CD4-positive, alpha-beta T cell (primary cell): ENCODE measurements around the gene INAVA. TPM values are rescaled to one million over a fixed set of nuclear protein-coding genes. Genes with fewer than 3 reads are reported as not detected.

ENCODE experiments used
- ATAC-seq: fragments of 200-7000 bp; cut with Tn5 transposase; one replicate; pipeline ENCODE4 v1.10.0; 2022; ENCODE audit warnings: mild to moderate bottlenecking; ENCODE audit not compliant: poor library complexity
- CTCF ChIA-PET: fragments of 350-600 bp; sonication (Branson Sonifier 250); formaldehyde crosslinking; loops from one replicate; lab custom pipeline; 2021; ENCODE audit warnings: antibody characterized with exemption, inconsistent platforms; lab: Charles Lee
- POLR2A ChIA-PET: fragments of 350-600 bp; sonication (Branson Sonifier 250); formaldehyde crosslinking; loops from one replicate; lab custom pipeline; 2021; ENCODE audit warnings: antibody characterized with exemption, inconsistent platforms; lab: Charles Lee
- DNase-seq, 14 experiments: peaks; one replicate each; pipeline ENCODE4 v3.0.0-alpha.2; 2013 to 2020; ENCODE audit warnings: mixed read lengths in 2 of 14
- H3K27ac ChIP-seq, 2 donors: one replicate each; pipeline versions ENCODE4 v1.5.1 to v1.7.0; 2013; ENCODE audit warnings: low read length in 2 of 2, low read depth in 1 of 2, mild to moderate bottlenecking in 1 of 2
- H3K27me3 ChIP-seq, 2 experiments: 1 replicate in 1 of 2; 2 replicates in 1 of 2; pipeline versions ENCODE4 v1.6.1 to v1.7.0; 2013; ENCODE audit warnings: low read length in 2 of 2, control low read depth in 1 of 2, mild to moderate bottlenecking in 1 of 2, moderate library complexity in 1 of 2; ENCODE audit not compliant: insufficient read depth in 2 of 2, control insufficient read depth in 1 of 2
- H3K36me3 ChIP-seq: one replicate; pipeline ENCODE4 v1.6.1; 2013; ENCODE audit warnings: low read length, control low read depth; ENCODE audit not compliant: insufficient read depth
- H3K4me1 ChIP-seq: one replicate; pipeline ENCODE4 v1.6.1; 2013; ENCODE audit warnings: low read length, control low read depth; ENCODE audit not compliant: insufficient read depth
- H3K4me3 ChIP-seq: one replicate; pipeline ENCODE4 v1.5.1; 2013; ENCODE audit warnings: mild to moderate bottlenecking, low read length, moderate library complexity
- H3K9me3 ChIP-seq, 2 experiments: 1 replicate in 1 of 2; 2 replicates in 1 of 2; pipeline versions ENCODE4 v1.6.1 to v1.7.0; 2013; ENCODE audit warnings: low read length in 2 of 2, mild to moderate bottlenecking in 2 of 2, control low read depth in 1 of 2, moderate library complexity in 1 of 2; ENCODE audit not compliant: control insufficient read depth in 1 of 2, insufficient read depth in 1 of 2
- H3K27ac Mint-ChIP-seq: one replicate; pipeline ENCODE4 v1.8.0; 2020; ENCODE audit warnings: mixed read lengths
- H3K27me3 Mint-ChIP-seq: one replicate; pipeline ENCODE4 v1.8.0; 2021; ENCODE audit warnings: mixed read lengths
- H3K36me3 Mint-ChIP-seq: one replicate; pipeline ENCODE4 v1.8.0; 2021; ENCODE audit warnings: low read depth, mixed read lengths
- H3K4me1 Mint-ChIP-seq: one replicate; pipeline ENCODE4 v1.8.0; 2021; ENCODE audit warnings: low read depth, mixed read lengths
- H3K4me3 Mint-ChIP-seq: one replicate; pipeline ENCODE4 v1.8.0; 2020; ENCODE audit warnings: mild to moderate bottlenecking, mixed read lengths
- H3K9me3 Mint-ChIP-seq: one replicate; pipeline ENCODE4 v1.8.0; 2020; ENCODE audit warnings: mixed read lengths
- intact Hi-C, 2 experiments: fragments of 100-400 bp; cut with DNase I in 1 of 2; cut with micrococcal nuclease in 1 of 2; formaldehyde crosslinking; loops; one replicate each; pipeline versions ENCODE4 v1.15.1 to v1.9.0; 2023 to 2025; cut with DNase I, micrococcal nuclease
- total RNA-seq, 174 experiments: library from RNA in 2 of 174; stranded (reverse) in 2 of 174; gene quantifications; one replicate each; pipeline ENCODE4 v1.2.3 and lab custom pipeline; 2021 to 2026
- TF ChIP-seq, protein P1 (sequence below): fragments of 200-600 bp; IDR thresholded peaks from one replicate; pipeline ENCODE4 v1.8.0; 2022; ENCODE audit warnings: antibody characterized with exemption, mild to moderate bottlenecking

INAVA gene
- total RNA-seq, 2 experiments from 2014 or later: 0.22 TPM; not detected in 1

DNA sequence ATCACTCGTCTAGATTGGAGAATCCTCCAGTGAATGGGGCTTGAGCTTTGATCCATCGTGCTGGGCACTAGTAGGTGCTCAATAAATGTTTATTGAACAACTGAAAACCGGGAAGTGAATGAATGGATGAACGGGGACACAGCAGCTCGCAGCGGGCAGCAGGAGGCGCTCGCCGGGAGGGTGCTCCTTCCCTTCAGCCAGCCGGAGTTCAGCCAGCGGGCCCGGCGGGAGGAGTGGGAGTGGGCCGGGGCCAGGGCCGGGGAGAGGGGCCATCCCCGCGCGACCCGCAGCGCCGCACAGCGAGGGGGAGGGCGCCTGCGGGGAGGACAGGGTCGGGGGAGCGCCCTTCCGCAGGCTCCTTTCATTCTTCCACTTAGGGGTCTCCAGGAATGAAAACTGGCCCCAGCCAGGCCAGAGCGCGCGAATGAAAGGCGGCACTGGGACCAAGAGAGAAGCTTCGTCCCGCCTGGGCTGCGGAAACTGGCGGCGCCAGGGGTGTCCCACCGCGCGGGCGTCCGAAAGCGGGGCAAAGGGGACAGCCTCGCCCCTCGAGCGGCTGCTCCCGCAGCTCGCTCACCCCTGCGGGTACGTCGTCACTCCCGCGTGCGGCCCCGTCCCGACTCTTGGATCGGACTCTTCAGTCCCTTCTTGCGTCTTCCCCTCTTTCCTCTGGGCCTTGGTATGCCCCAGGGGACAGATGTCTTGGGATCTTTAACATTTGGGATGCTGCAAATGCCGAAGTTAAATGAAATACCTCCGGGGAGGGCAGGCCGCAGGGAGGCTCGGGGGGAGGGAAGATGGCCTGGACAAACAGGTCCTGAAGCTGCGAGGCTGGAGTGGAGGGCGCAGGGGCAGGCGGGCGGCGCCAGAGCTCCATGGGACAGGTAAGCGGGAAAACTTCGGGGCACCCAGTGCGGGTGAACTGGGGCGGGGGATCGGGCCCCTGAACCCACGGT, 3.6 kb upstream of the INAVA start:
- ATAC-seq (no peak), DNase-seq (peak in 3 of 14 experiments; percentile 47 to 56 (median 52))
- POLR2A ChIA-PET: interaction anchor here (1.0 to 1.4 kb wide), 3 partner anchors 12 to 129 kb away, joined by 3 read pairs; no protein-coding TSS in a partner anchor

DNA sequence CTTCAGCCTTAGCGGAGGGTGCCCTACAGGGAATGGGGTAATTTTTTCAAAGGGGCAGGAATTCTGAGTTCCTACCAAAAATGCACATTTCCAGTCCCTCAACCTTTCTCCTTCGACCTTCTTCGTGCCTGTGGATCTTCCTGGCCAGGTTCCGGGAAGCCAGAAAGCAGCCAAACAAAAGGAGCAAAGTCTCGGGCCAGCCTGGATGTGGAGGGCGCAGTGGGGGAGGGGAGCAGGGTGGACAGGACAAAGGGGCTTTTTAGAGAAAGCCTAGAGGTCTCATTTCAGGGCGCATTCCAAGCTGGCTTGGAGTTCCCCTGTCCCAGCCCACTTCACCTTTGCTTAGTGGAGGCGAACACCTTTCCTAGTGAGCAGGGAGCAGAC, 2.9 kb upstream of the INAVA start:
- H3K4me3 Mint-ChIP-seq: peak overlapping the region; percentile 67
- no peak for DNase-seq
- intact Hi-C loops: no loop called here
- Histone ChIP-seq H3K27me3 (peaks cover 7 to 24% of the 10 kb centered on the region in 2 experiments), H3K4me3 (peak overlapping the region; percentile 54), H3K9me3 (no peaks in the 10 kb centered on the region), H3K4me1 (peaks cover 54% of the 10 kb centered on the region), H3K27ac (no peak overlapping the region), H3K36me3 (no peaks in the 10 kb centered on the region)
- ATAC-seq: no peak
- H3K27ac Mint-ChIP-seq: no peak overlapping the region
- ChIA-PET CTCF (no interaction called here), POLR2A (interaction anchor here (1.4 kb wide), 1 partner anchor 12 kb away, joined by 3 read pairs; no protein-coding TSS in a partner anchor)
- no peaks in the 10 kb centered on the region for H3K9me3 Mint-ChIP-seq
- peaks cover 18% of the 10 kb centered on the region for H3K27me3 Mint-ChIP-seq
- no peaks in the 10 kb centered on the region for H3K36me3 Mint-ChIP-seq
- H3K4me1 Mint-ChIP-seq: peaks cover 50% of the 10 kb centered on the region
- TF ChIP-seq, protein P1, sequence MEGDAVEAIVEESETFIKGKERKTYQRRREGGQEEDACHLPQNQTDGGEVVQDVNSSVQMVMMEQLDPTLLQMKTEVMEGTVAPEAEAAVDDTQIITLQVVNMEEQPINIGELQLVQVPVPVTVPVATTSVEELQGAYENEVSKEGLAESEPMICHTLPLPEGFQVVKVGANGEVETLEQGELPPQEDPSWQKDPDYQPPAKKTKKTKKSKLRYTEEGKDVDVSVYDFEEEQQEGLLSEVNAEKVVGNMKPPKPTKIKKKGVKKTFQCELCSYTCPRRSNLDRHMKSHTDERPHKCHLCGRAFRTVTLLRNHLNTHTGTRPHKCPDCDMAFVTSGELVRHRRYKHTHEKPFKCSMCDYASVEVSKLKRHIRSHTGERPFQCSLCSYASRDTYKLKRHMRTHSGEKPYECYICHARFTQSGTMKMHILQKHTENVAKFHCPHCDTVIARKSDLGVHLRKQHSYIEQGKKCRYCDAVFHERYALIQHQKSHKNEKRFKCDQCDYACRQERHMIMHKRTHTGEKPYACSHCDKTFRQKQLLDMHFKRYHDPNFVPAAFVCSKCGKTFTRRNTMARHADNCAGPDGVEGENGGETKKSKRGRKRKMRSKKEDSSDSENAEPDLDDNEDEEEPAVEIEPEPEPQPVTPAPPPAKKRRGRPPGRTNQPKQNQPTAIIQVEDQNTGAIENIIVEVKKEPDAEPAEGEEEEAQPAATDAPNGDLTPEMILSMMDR: no peak

More for the DNA sequence above, 3.6 kb upstream of the INAVA start:
- peaks cover 18% of the 10 kb centered on the region for H3K27me3 Mint-ChIP-seq
- H3K4me1 ChIP-seq: peaks cover 54% of the 10 kb centered on the region
- H3K36me3 ChIP-seq: no peaks in the 10 kb centered on the region
- no peaks in the 10 kb centered on the region for H3K9me3 ChIP-seq
- H3K9me3 Mint-ChIP-seq: no peaks in the 10 kb centered on the region
- H3K4me3 Mint-ChIP-seq: peak overlapping the region; percentile 85
- intact Hi-C loops: no loop called here
- TF ChIP-seq, protein P1: no peak
- H3K27me3 ChIP-seq: peaks cover 7 to 24% of the 10 kb centered on the region in 2 experiments
- CTCF ChIA-PET: no interaction called here
- peaks cover 54% of the 10 kb centered on the region for H3K4me1 Mint-ChIP-seq
- no peak overlapping the region for H3K27ac ChIP-seq
- H3K27ac Mint-ChIP-seq: peak overlapping the region; percentile 51
- H3K36me3 Mint-ChIP-seq: no peaks in the 10 kb centered on the region
- peak overlapping the region; percentile 54 for H3K4me3 ChIP-seq

GRCh38 chr1:200892546-200892945, 2.2 kb upstream of the INAVA start:
- POLR2A ChIA-PET: interaction anchor here (0.9 to 1.4 kb wide), 2 partner anchors 13 to 17 kb away, joined by 3 read pairs; no protein-coding TSS in a partner anchor
- Mint-ChIP-seq H3K27ac (no peak overlapping the region), H3K9me3 (no peaks in the 10 kb centered on the region), H3K4me1 (peaks cover 45% of the 10 kb centered on the region), H3K36me3 (no peaks in the 10 kb centered on the region), H3K4me3 (peak overlapping the region; percentile 34), H3K27me3 (peaks cover 18% of the 10 kb centered on the region)
- Histone ChIP-seq H3K36me3 (no peaks in the 10 kb centered on the region), H3K27me3 (peaks cover 7 to 24% of the 10 kb centered on the region in 2 experiments), H3K4me3 (no peak overlapping the region), H3K4me1 (peaks cover 46% of the 10 kb centered on the region), H3K9me3 (no peaks in the 10 kb centered on the region), H3K27ac (no peak overlapping the region)
- ATAC-seq (no peak), DNase-seq (no peak)
- intact Hi-C loops: no loop called here
- CTCF ChIA-PET: no interaction called here
- TF ChIP-seq, protein P1: no peak
